Neural crest cell (in vitro differentiated cells): ENCODE results near the gene LIME1. TPM values are rescaled to one million over a fixed set of nuclear protein-coding genes. Genes with fewer than 3 reads are reported as not detected.

Source experiments
- DNase-seq: peaks from one replicate; pipeline ENCODE4 v3.0.0; 2021; ENCODE audit warnings: low read depth, mixed read lengths, low spot score
- H3K27ac Mint-ChIP-seq: one replicate; pipeline ENCODE4 v1.8.0; 2021; ENCODE audit warnings: mild to moderate bottlenecking, mixed read lengths; ENCODE audit not compliant: unreplicated experiment
- H3K27me3 Mint-ChIP-seq: 2 replicates; pipeline ENCODE4 v1.8.0; 2021; ENCODE audit warnings: low read depth, mild to moderate bottlenecking, mixed read lengths
- H3K36me3 Mint-ChIP-seq: 2 replicates; pipeline ENCODE4 v1.8.0; 2021; ENCODE audit warnings: low read depth, mild to moderate bottlenecking, mixed read lengths
- H3K4me1 Mint-ChIP-seq: 2 replicates; pipeline ENCODE4 v1.8.0; 2021; ENCODE audit warnings: mixed read lengths
- H3K4me3 Mint-ChIP-seq: one replicate; pipeline ENCODE4 v1.8.0; 2021; ENCODE audit warnings: mild to moderate bottlenecking, mixed read lengths
- H3K9me3 Mint-ChIP-seq: 2 replicates; pipeline ENCODE4 v1.8.0; 2021; ENCODE audit warnings: mixed read lengths
- CTCF ChIP-seq: fragments of 200-600 bp; sonication (generic); conservative IDR thresholded peaks from 2 replicates; pipeline ENCODE4 v1.5.0; 2021; ENCODE audit warnings: antibody characterized with exemption, mild to moderate bottlenecking
- total RNA-seq: library from RNA; stranded (reverse); gene quantifications from 2 replicates; pipeline ENCODE4 v1.2.1, GENCODE V29; 2021

The LIME1 gene
- total RNA-seq, 1 donor from 2014 or later, result 17.6 TPM

DNA sequence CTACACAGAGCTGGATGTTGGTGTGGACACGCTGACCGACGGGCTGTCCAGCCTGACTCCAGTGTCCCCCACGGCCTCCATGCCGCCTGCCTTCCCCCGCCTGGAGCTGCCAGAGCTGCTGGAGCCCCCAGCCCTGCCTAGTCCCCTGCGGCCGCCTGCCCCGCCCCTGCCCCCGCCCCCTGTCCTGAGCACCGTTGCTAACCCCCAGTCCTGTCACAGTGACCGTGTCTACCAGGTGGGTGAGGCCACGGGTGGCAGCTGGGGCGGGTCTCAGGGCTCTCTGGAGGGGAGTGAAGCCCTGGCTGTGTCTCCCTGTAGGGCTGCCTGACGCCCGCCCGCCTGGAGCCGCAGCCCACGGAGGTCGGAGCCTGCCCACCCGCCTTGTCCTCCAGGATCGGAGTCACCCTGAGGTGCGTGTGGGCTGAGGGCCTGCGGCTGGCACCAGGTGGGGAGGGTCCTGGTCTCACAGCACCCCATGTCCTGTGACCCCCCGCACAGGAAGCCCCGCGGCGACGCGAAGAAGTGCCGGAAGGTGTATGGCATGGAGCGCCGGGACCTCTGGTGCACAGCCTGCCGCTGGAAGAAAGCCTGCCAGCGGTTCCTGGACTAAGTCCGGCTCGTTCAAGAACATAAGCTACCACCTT, 6.0 kb downstream of the LIME1 start:
- Mint-ChIP-seq H3K9me3 (no peaks in the 10 kb centered on the region), H3K27me3 (peaks cover 4% of the 10 kb centered on the region), H3K27ac (no peak overlapping the region), H3K36me3 (peaks cover 4% of the 10 kb centered on the region), H3K4me3 (no peak overlapping the region), H3K4me1 (no peaks in the 10 kb centered on the region)
- DNase-seq, result no peak
- TF ChIP-seq CTCF, result no peak

- Mint-ChIP-seq H3K27ac (no peak overlapping the region), H3K9me3 (no peaks in the 10 kb centered on the region), H3K4me3 (peak overlapping the region; percentile 80), H3K36me3 (peaks cover 4% of the 10 kb centered on the region), H3K4me1 (no peaks in the 10 kb centered on the region), H3K27me3 (peaks cover 4% of the 10 kb centered on the region)
- no peak for TF ChIP-seq CTCF
- no peak for DNase-seq
Observed at GRCh38 chr20:63743210-63743970, 6.9 kb downstream of the LIME1 start.

DNA sequence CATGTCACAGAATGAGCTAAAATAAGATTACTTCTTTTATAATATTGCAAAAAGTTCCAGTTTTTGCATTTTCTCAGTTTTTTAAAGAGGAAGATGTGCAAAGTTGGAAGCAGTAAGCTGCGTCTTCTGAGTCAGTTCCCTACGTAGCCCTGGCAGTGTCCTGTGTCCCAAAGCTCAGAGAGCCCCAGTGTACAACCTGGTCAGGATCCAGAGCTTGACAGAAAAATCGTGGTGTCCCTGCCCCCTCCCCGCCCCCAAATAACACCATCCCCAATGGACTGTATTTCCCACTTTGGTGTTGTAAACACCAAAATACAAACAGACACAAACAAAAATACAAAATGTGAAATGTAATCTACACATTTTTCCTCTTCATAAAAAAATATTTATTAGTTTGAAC, 7.7 kb downstream of the LIME1 start:
- Mint-ChIP-seq H3K27me3 (peaks cover 4% of the 10 kb centered on the region), H3K36me3 (peaks cover 7% of the 10 kb centered on the region), H3K4me3 (peak overlapping the region; percentile 80), H3K27ac (no peak overlapping the region), H3K9me3 (no peaks in the 10 kb centered on the region), H3K4me1 (no peaks in the 10 kb centered on the region)
- DNase-seq, result no peak
- TF ChIP-seq CTCF, result no peak

- H3K27ac Mint-ChIP-seq, result no peak overlapping the region
Observed at GRCh38 chr20:63744574-63745423, 8.3 kb downstream of the LIME1 start.

More at GRCh38 chr20:63744574-63745423, 8.3 kb downstream of the LIME1 start:
- no peaks in the 10 kb centered on the region for H3K9me3 Mint-ChIP-seq
- H3K36me3 Mint-ChIP-seq, result peaks cover 7% of the 10 kb centered on the region
- TF ChIP-seq CTCF, result no peak
- H3K27me3 Mint-ChIP-seq, result peaks cover 4% of the 10 kb centered on the region
- H3K4me3 Mint-ChIP-seq, result peak overlapping the region; percentile 71
- H3K4me1 Mint-ChIP-seq, result no peaks in the 10 kb centered on the region
- DNase-seq, result no peak
